Panc1 (cell line): ENCODE measurements around the gene TEX22.

Experiments
- CTCF ChIP-seq: fragments of 450-650 bp; IDR thresholded peaks from 2 replicates; pipeline ENCODE4 v1.5.1; 2017; ENCODE audit warnings: mild to moderate bottlenecking
- POLR2AphosphoS5 ChIP-seq: IDR thresholded peaks from 2 replicates; pipeline ENCODE4 v1.6.1; 2012; ENCODE audit warnings: mild to moderate bottlenecking, low read depth, low read length, moderate library complexity
- SIN3A ChIP-seq: IDR thresholded peaks from 2 replicates; pipeline ENCODE4 v1.6.1; 2012; ENCODE audit warnings: low read depth, mild to moderate bottlenecking, low read length, moderate library complexity, borderline replicate concordance; ENCODE audit not compliant: insufficient read depth
- TCF7L2 ChIP-seq: IDR thresholded peaks from 2 replicates; pipeline ENCODE4 v1.6.1; 2011; ENCODE audit warnings: mild to moderate bottlenecking, low read depth, low read length, inconsistent platforms

DNA sequence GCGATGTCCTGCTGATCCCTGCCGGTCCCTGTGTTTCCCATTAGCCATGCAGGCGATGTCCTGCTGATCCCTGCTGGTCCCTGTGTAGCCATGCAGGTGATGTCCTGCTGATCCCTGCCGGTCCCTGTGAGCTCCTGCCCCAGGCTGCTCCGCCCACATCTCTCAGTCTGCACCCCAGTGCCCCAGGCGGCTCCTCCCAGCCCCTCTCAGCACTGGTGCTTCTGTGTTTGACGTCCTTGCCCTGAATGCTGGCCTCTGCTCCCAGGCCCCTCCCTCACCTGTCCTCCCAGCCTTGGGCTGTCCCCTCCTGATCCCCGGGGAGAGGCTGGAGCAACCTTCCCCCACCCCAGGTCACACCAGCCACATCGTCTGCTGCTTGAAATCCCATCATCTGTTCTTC lies 41.4 kb upstream of the TEX22 start:
- TF ChIP-seq CTCF (no peak), SIN3A (no peak), TCF7L2 (no peak), POLR2AphosphoS5 (no peak)
